Measurements from ENCODE around the gene WIPF3.

GRCh38 chr7:29853072-29853471, 46.8 kb downstream of the WIPF3 start:
- TF ChIP-seq CTCF (IDR thresholded peaks at IDR 0.05) (no peak), POLR2AphosphoS5 (IDR thresholded peaks at IDR 0.05) (no peak), POLR2A (IDR thresholded peaks at IDR 0.05) (no peak)

Measured in upper lobe of left lung (tissue), 4 donors.